GM23338 (cell line): ENCODE measurements around the gene PTPRN2.

ENCODE experiments used
- CTCF ChIP-seq, 2 experiments: fragments of 200-600 bp in 1 of 2; sonication (generic) in 1 of 2; conservative IDR thresholded peaks; 2 replicates each; pipeline versions ENCODE4 v1.5.1 to v1.6.1; 2016 to 2017; ENCODE audit warnings: antibody characterized with exemption in 2 of 2, low read depth in 2 of 2, mild to moderate bottlenecking in 2 of 2, moderate library complexity in 1 of 2
- POLR2AphosphoS5 ChIP-seq: IDR thresholded peaks from 2 replicates; pipeline ENCODE4 v1.6.1; 2016; ENCODE audit warnings: antibody characterized with exemption, low read depth

- TF ChIP-seq CTCF (conservative IDR thresholded peaks at IDR 0.05; ENCODE audit: low read depth in 2 of 2) (no peak), POLR2AphosphoS5 (no peak)
Observed at GRCh38 chr7:157643525-157643970, 944.1 kb downstream of the PTPRN2 start.
